HG03108 (cell line): ENCODE measurements around the gene ACER3.
"Not testable (repeated sequence)": the region's sequence is repeated elsewhere in the genome, so short reads cannot be mapped to it uniquely, and the experiment has no call there.

ENCODE experiments used
- ATAC-seq: cut with Tn5 transposase; IDR thresholded peaks from one replicate; pipeline ENCODE4 v1.9.1; 2021; ENCODE audit warnings: moderate library complexity; ENCODE audit not compliant: unreplicated experiment

ACER3 gene

DNA sequence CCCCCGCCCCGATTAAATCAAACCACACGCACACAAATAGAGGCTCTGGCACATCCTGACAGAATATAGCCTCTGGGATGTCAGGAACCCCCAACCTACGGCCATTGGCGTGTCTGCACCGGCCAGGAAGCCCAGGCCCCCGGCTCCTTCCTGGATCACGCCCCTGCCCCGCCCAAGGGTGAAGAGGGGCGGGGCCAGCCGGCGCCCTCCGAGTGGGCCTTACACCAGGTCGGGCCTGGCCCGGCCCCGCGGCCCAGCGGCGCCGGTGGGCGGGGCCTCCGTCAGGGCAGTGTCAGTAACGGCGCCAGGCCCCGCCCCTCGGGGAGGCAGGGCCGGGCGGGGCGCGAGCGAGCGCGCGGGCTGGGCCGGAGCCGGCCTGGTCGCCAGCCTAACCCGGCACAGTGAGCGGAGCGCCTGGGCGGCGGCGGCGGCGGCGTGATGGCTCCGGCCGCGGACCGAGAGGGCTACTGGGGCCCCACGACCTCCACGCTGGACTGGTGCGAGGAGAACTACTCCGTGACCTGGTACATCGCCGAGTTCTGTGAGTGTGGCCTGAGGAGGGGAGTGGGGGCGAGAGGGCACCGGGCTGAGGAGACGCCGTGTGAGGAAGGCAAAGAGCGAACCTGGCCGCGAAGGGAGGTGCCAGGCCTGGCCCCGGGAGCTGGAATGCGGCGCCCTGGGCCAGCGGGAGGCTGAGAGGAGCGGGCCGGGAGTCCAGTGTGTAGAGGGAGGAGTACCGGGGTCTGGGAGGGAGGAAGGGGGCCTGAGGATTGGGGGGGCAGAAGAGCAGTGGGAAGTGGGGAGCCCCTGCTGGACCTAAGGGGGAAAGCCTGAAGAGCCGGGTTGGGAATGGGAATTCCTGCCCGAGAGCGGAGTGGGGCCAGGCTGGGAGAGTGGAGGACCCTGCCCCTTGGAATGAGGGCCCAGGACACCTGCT lies at the start of gene ACER3:
TSS of gene ACER3 (plus strand) at position 380 of the 937 bp plus-strand sequence. CDS start at position 439, 59 bp downstream.
- peak; percentile 96 for ATAC-seq

DNA sequence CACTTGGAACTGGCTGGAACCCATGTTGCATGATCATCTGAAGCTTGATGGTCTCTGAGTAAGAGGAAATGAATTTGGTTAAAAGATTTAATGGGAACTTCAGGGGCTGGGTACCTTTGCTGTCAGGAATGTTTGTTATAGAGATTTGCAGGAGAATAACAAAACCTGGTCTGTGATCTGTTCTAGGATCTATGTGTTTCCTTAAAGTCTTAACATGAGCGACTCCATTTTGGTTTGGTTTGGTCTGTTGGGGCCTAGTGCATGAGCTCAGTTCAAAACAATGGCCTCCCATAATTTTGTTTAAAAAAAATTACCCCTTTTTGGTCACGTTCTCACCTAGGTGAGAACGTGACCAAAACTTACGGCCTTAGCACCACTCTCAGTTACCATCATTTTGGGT lies 49.5 kb upstream of the ACER3 start:
- no peak for ATAC-seq

DNA sequence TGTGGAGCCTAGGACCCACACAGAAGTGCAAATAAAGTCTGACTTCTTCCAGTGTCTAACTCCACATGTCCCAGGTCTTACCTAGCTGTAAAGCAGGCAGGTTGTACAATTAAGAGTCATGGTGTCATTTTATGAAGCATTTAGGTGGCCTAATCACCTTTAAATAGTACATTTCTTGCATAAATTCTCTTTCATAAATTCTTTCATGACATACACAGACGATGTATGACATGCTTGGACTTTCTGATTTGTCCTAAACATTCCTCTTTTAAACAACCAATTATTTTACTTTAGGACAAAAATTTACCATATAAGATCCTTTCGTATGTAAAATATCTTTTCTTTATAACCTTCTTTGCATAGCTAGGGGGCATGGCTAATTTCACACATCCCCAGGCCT lies 46.3 kb upstream of the ACER3 start:
- no peak for ATAC-seq

DNA sequence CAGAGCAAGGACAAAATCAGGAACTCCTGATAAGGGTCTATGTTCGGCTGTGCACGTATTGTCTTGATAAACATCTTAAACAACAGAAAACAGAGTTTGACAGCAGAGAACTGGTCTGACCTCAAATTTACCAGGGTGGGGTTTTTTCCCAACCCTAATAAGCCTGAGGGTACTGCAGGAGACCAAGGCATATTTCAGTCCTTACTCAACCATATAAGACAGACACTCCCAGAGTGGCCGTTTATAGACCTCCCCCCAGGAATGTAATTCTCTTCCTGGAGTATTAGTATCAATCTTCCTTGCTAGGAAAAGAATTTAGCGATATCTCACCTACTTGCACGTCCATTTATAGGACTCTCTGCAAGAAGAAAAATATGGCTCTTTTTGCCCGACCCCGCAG lies 45.0 kb upstream of the ACER3 start:
- ATAC-seq, result not testable (repeated sequence)

DNA sequence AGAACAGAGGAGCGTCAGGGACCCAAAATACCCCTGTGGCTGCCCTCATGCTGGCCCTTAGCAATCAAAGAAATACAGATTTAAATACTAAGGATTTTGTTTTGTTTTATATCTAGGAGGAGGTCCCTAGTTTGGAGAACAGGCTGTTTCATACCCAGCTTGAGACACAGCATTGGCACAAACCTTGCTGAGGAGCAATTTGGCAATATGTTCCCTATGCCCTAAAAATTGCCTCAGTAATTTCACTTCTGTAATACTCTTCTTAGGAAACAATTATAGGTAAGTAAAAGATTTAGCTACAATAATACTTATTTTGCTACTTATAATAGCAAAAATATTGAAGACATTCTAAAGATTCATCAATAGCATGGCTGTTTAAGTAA lies 40.5 kb upstream of the ACER3 start:
- no peak for ATAC-seq

DNA sequence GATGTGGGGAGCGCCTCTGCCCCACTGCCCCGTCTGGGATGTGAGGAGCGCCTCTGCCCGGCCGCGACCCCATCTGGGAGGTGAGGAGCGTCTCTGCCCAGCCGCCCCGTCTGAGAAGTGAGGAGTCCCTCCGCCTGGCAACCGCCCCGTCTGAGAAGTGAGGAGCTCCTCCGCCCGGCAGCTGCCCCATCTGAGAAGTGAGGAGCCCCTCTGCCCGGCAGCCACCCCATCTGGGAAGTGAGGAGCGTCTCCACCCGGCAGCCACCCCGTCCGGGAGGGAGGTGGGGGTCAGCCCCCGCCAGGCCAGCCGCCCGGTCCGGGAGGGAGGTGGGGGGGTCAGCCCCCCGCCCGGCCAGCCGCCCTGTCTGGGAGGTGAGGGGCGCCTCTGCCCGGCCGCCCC lies 39.3 kb upstream of the ACER3 start:
- ATAC-seq, result not testable (repeated sequence)

DNA sequence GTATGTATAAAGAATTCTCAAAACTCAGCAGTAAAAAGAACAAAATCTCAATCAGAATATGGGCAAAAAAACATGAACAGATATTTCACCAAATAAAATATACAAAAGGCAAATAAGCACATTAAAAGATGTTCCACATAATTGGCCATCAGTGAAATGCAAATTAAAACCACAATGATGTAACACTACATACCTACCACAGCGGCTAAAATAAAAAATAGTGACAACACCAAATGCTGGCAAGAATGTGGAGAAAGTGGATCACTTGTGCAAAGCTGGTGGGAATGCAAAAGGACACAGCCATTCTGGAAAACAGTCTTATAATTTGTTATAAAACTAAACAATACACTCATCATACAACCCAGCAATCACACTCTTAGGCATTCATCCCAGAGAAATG lies 38.3 kb upstream of the ACER3 start:
- no peak for ATAC-seq

DNA sequence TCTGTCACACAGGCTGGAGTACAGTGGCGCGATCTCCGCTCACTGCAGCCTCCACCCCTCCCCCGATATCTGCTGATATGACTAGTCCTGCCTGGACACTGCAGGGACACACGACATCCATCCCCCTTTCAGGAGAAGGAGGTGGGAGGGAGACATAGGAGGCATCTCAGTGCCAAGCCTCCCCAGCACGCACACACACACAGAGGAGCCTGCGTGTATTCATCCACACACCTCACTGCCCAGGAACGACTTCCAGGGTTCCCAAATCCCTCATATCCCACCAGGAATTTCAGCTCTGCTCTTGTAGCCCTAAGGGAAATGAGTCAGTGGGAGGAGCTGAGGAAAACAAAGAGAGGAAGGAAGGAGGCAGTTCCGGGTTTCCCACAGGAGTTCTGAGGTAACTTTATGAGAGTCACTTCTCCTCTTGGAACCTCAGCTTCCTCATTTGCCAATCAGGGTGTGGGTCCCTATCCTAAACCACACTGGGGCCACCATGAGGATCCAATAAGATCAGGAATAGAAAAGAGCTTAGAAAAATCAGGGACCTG lies 37.2 kb upstream of the ACER3 start:
- no peak for ATAC-seq

DNA sequence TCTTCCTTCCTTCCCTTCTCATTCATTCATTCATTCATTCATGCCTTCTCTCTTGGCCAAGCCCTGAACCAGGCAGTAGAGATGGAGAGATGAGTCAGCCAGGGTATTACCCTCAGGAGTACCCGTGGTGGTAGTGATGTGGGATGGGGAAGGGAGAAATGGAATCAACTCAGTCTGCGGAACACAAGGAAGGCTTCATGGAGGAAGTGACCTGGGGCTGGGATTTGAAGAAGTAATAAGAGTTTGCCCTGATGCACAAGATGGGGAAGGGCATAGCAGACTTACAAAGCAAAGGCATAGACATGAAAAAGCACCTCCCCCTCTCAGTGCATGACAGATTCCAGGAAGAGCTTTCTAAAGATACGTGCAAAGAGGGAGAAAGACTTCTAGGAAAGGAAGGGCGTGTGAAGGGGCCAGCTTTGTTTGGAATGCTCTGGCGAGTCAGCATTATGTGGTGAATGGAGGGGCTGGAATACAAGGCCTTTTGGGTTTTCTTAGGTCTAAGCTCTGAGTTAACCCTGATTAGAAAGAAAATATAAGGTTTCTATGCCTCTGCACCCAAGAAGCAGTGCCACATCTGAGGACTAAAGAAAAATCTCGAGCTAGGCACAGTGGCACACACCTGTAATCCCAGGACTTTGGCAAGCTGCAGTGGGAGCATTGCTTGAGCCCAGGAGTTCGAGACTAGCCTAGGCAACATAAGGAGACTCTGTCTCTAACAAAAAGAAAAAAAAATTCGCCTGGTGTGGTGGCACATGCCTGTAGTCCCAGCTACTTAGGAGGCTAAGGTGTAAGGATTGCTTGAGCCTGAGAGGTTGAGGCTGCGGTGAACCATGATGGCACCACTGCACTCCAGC lies 36.4 kb upstream of the ACER3 start:
- no peak for ATAC-seq

DNA sequence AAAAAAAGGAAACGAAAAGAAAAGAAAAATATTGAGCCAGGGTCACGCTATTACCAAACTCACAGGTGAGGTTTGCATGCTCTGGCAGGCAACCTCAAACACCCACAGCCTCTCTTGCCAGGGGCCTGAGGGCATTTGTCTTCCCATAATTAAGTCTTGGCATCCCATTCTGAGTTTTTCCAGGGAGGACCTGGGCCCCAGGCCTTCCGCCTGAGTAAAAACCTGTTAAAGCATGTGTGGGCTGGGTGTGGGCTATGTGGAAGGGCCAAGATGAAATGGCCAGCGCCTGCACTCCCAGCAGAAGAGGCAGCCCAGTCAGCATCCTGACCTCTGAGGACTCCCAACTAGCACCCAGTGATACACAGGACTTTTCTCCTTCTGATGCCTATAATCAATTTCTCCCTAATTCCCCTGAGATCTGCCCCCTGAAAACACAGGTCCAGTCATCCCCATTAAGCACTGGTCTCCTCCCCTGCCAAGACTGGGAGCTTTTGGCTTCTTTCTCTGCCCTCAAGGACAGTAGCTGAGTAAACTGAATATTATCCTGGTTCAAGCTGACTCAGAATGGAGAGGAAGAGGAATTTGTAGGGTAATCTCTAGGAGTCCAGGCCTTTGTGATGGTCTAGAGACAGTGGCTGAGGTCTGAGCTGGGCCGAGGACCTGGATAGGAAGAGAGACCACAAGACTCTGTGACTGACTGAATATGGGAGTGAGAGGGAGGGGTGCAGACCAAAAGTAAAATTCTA lies 35.6 kb upstream of the ACER3 start:
- no peak for ATAC-seq

DNA sequence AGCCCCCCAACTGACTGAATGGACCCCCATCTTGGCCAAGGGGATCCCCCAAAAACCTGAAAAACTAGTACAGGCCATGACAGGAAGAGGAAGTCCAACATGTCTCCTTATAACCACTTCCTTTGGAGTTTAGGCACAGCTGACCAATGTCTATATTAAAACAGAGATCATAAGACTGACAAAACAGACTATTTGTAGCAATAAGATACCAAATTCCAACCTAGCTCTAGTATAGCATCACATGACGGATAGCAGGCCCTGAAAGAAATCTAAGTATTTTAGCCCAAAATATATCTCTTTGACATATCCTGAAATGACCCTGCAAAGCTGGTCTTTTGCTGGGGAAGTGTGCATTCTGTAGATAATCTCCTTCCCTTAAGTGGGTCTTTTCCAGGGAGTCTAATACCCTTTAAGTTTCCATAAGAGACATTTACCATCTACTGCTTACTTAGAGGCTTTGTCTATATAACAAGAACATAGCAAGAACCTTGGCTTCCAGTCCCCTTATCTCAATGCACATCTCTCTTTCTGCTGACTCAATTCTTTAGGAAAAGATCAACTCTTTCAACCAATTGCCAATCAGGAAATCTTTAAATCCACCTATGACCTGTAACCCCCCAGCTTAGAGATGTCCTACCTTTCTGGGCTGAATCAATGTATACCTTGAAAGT lies 34.9 kb upstream of the ACER3 start:
- ATAC-seq, result no peak

DNA sequence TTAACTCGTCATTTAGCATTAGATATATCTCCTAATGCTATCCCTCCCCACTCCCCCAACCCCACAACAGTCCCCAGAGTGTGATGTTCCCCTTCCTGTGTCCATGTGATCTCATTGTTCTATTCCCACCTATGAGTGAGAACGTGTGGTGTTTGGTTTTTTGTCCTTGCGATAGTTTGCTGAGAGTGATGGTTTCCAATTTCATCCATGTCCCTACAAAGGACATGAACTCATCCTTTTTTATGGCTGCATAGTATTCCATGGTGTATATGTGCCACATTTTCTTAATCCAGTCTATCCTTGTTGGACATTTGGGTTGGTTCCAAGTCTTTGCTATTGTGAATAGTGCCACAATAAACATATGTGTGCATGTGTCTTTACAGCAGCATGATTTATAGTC lies 34.2 kb upstream of the ACER3 start:
- ATAC-seq, result not testable (repeated sequence)

DNA sequence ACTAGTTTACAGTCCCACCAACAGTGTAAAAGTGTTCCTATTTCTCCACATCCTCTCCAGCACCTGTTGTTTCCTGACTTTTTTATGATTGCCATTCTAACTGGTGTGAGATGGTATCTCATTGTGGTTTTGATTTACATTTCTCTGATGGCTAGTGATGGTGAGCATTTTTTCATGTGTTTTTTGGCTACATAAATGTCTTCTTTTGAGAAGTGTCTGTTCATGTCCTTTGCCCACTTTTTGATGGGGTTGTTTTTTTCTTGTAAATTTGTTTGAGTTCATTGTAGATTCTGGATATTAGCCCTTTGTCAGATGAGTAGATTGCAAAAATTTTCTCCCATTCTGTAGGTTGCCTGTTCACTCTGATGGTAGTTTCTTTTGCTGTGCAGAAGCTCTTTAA lies 33.7 kb upstream of the ACER3 start:
- not testable (repeated sequence) for ATAC-seq

DNA sequence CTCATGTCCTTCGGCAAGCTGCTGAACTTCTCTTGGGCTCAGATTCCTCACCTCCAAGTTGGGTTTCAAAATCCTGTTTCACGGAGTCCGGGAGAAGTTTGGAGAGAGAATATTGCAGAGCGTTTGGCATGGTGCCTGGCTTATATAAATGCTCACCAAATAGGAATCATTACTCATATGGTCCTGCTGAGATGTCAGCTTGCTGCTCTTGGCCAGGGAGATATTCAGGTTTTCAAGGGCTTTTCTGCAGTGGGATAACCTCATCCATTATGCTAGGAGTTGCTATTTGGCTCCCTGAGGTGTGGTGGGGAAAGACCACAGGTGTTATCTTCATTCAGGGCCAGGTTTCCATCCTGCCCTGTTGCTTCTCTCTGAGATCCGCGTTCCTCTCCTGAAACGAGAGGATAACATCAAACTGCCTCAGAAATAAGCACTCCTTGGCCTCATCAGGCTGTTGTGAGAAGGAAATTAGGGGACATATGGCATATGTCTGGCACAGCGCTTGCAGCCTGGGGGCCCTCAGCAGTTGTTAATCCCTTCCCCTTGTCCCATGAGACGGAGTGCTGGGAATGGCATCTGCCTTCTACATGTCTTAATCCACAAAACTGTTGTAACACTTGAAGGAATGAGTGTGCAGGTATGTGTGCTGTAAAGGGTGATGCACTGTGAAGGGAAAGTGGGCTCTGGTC lies 29.9 kb upstream of the ACER3 start:
- no peak for ATAC-seq

DNA sequence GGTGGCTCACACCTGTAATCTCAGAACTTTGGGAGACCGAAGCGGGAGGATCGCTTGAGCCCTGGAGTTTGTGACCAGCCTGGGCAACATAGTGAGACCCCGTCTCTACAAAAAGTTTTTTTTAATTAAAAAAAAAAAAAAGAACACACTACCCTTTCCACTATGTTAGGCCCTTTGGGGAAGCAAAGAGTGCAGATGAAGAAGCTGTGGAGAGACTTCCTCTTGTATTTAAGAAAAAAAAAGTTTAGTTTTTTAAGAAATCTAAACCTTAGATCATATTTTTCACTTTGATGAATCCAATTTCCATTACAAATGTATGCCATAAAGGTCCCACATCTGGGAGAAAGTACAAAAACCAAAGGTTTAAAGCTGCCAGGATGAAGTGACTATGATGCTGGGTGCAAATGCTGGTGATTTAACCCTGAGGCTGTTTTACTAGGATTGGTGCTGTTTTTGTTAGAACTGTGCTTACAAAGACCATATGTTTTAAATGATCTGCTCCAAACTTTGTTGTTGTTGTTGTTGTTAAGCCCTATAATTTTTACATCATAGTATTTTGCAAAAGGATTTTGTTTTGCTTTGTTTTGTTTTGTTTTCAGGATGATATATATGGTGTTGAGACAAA lies 28.9 kb upstream of the ACER3 start:
- no peak for ATAC-seq

DNA sequence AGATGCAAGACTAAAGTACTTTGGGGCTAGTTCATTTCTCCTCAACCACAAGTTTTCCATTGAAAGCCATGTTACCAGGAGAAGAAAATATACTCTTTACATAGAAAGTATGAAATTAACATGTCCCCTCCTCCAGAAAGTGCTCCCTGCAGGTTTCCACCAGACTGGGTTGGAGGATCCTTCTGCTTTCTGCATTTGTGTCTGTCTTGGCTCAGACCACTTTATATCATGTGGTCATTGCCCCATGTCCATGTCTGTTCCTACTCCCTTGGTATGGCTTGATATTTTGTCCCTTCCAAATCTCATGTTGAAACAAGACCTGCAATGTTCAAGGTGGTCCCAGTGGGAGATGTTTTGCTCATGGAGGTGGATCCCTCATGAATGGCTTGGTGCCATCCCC lies 28.4 kb upstream of the ACER3 start:
- ATAC-seq, result no peak

DNA sequence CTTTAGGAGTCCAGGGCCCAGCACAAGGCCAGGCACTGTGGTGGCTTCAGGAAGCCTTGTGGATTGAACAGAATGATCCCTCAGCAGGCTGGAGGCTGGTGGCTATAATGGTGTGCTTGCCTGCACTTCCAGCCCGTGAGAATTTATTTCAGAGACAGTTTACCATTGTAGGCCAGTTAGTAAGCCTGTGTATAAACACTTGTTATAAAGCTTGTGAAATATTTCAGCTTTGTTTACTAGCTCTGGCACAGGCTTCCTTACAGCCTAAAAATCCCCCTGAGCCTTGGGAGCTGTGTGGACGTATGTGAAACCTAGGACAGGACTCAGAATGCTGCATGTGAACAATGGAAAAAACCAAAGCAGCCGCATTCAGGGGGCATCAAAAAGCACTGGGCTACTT lies 26.6 kb upstream of the ACER3 start:
- no peak for ATAC-seq

DNA sequence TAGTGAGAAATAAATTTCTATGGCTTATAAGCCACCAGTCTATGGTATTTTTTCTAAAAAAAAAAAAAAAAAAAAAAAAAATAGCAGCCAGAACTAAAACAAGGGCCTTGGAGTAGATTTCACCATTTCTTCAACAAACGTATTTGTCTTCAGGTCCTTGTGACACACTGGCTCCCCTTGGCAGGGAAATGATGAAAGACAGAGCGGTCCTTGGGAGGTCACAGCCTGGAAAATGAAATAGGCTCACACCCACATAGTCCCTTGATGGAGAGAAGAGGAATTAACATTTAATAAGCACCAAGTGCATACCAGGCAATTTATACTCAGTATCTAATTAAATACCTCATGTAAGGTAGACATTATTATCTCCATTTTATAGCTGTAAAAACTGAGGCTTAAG lies 25.7 kb upstream of the ACER3 start:
- no peak for ATAC-seq

DNA sequence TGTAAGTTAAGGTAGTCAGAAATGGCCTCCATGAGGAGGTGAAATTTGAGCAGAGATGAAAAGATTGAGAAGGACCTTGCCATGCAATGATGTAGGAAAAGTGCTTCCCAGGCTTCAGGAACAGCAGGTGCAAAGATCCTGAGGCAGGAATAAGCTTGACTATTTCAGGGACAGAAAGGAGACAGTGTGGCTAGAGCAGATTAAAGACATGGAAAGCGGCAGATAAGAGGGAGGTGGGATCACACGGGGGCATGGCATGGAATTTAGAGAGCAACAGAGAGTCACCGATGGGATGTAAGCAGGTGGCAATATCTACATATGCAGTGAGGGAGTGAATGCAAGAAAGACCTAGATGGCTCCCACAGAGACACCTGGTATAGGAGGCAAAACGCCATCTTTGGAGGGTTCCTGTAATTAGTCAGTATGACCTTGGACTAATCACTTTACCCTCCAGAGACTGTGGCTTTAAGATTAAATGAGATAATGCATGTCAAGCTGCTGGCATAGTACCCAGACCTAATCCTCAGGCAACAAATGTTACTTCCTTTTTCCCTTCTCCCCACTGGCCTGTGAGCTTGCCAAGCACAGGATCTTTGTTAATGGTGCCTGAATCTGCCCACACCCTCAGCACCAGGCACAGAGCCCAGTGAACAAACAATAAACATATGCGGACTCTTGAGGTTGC lies 24.6 kb upstream of the ACER3 start:
- no peak for ATAC-seq
